ENCODE data around the gene PRLHR.
A peak's percentile ranks its signal among the peaks of the same experiment; 100 is the strongest.

Gene PRLHR

DNA sequence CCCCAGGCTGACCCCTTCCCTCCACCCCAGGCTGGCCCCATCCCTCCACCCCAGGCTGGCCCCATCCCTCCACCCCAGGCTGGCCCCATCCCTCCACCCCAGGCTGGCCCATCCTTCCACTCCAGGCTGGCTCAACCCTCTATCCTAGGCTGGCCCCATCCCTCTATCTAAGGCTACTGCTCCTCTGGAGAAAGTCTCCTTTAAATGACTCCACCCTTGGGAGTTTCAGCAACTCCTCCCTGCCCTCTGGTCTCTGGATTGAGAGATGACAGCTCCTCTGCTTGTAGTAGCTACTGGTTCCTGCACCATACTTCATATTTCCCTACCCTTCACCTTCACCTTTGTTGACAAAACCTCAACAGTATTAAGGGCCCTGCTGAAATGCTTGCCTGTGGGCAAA lies 8.5 kb downstream of the PRLHR start:
- no peak for DNase-seq

GRCh38 chr10:118585794-118586193 lies 9.7 kb downstream of the PRLHR start:
- no peak for DNase-seq

GRCh38 chr10:118585234-118585633 lies 10.2 kb downstream of the PRLHR start:
- no peak for DNase-seq

- no peak for DNase-seq
Observed at GRCh38 chr10:118584181-118584954, 11.1 kb downstream of the PRLHR start.

- DNase-seq: no peak
Observed at GRCh38 chr10:118583611-118584010, 11.8 kb downstream of the PRLHR start.

DNA sequence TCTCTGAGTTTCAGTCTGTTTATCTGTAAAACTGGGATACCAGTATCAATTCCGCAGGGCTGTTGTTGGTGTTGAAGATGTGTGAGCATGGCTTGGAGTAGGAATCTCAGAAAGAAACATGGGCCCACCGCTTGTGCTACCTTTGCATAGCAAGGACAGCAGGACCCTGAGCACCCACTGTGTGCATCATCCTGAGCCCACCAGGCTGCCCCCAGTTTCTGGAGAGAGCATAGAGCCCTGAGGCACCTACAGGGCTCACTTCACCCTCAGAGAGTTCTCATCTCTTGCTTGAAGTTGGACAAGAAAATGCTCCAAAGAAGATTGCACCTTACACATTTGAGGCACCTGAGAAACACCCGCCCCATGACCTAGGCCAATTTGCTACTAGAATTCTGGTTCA lies 12.9 kb downstream of the PRLHR start:
- DNase-seq: no peak

- DNase-seq: no peak
Observed at GRCh38 chr10:118581340-118581739, 14.1 kb downstream of the PRLHR start.

- no peak for DNase-seq
Observed at GRCh38 chr10:118580702-118581101, 14.7 kb downstream of the PRLHR start.

- DNase-seq: no peak
Observed at GRCh38 chr10:118573512-118573911, 21.9 kb downstream of the PRLHR start.

DNA sequence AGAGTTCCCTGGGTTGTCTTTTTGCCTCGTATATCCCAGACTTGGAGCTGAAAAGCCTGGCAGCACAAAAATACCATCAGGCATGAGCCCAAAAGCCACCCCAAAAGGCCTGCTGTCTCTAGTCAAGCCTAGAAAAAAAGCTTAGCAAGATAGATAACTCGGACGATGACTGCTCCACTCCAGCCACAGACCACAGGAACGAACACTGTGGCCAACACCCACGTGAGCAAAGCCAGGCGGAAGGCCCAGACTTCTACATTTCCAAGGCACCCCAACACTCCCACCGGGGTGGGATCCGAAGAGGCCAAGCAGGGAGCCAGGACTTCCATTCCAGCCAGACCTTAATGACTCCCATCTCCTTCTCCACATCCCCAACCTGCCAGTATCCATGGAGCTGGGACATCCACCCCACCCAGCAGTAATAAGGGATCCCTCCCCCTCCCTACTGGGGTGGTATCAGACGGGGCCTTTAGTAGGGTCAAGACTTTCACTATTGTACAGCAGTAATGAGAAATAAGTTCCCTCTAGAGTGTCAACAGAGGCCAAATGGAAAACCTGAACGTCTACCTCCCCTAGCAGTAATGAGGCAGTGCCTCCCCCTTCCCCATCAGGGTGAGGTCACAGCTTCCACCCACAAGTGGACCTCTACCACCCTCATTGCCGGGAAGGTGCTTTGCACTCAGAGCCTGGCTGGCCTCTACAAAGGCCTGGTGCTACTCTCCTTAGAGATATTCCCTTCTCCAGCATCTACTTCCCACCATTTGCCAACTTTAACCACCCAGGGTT lies 23.0 kb downstream of the PRLHR start:
- DNase-seq: no peak

DNA sequence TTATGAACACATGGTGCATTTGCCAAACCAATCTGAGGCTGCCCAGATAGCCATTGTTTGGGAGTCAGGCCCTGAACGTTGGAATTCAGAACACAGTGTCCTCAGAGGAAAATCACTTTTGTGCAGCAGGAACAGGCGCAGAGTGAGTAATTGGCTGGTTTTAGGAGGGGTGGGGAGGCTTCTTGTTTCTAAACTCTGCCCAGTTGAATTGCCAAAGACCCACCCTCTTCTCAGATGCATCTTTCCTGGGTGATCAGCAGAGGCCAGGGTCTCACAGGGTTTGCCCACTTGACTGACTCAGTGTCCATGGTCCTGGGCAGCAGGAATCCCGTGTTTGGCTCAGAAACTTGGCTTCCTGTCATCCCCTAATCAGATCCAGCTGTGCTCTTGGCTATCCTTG lies 24.3 kb downstream of the PRLHR start:
- DNase-seq: no peak

GRCh38 chr10:118570591-118570990 lies 24.9 kb downstream of the PRLHR start:
- no peak for DNase-seq

- DNase-seq: no peak
Observed at GRCh38 chr10:118569882-118570252, 25.6 kb downstream of the PRLHR start.

DNA sequence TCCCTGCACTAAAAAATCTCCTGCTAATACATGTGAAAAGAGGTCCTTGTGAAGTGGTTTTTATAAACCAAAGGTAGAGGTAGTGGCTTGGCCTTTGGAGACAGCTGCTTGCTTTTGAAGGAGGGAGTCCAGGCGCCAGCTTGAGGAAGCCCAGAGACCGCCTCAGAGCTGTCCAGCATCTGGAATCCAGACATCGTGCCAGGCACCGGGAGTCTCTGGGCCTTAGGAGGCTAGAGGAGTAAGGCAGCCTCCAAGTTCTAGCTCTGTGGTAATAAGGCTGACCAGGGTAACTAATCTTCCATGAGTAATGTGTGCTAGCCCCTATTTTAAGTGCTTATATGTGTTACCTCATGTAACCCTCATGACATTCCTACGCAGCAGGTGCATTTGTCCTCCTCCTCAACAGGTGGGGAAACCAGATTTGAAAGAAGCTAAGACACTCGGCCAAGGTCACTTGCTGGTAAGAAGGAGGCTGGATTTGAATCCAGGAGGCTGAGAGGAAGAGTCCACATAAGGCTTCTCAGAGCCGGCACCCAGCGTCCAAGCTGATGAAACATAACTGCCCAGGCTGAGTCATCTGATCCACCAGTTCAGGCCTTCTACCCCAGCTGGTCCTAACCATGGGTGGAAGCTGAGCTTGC lies 26.1 kb downstream of the PRLHR start:
- no peak for DNase-seq

- peak; percentile 2 for DNase-seq
Observed at GRCh38 chr10:118568327-118568848, 27.1 kb downstream of the PRLHR start.

GRCh38 chr10:118567701-118568248 lies 27.7 kb downstream of the PRLHR start:
- DNase-seq: no peak

- DNase-seq: no peak
Observed at GRCh38 chr10:118566911-118567310, 28.5 kb downstream of the PRLHR start.

DNA sequence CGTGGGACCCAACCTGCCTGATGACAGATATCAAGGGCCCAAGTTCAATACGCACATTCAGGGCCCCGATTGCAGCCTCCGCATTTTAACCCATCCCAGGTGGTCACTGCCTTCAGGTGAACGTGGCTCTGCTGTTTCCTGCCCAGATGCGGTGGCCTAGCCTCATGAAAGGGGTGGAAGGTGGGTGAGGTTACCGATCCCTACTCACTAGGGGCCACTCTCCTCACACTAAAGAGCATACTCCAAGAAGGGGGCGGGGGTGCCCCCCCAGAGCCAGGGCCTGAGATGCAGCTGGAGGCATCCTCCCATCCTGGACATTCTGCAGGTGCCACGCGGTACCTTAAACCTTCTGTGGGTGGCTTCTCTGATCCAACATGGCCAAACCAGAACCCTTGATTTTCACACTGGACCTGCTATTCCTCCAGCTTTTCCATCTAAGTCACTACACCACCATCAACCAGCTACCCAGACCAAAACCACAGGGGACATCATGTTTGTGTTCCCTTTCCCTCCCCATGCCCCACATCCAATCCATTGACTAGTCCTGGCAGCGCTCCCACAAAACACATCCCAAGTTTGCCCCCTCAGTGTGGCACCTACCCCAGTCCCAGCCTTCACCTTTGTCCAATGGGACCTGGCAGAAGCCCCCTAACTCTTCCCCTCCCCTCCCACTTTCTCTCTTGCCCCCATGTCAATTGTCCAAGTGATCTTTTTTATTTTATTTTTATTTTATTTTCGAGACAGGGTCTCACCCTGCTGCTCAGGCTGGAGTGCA lies 30.0 kb downstream of the PRLHR start:
- DNase-seq: no peak

DNA sequence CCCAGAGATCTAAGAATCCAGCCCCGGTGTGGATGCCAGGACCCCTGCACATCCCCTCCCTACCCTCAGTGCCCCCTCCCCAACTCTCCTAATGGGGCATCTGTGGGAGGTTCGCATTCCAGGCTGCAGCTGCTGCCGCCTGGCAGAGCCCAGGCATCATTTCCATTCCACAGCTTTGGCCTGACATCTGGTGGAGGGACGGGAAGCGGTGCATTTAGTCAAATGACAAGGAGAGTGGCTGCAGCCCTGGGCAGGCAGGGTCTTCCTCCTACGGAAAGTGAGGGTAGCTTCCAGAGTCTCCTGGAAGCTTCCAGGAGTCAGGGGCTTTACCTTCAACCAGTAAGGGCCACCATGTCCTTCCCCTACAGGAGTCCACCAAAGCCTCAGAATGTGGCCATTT lies 30.8 kb downstream of the PRLHR start:
- peak; percentile 1 for DNase-seq

- DNase-seq: no peak
Observed at GRCh38 chr10:118564114-118564513, 31.3 kb downstream of the PRLHR start.

DNA sequence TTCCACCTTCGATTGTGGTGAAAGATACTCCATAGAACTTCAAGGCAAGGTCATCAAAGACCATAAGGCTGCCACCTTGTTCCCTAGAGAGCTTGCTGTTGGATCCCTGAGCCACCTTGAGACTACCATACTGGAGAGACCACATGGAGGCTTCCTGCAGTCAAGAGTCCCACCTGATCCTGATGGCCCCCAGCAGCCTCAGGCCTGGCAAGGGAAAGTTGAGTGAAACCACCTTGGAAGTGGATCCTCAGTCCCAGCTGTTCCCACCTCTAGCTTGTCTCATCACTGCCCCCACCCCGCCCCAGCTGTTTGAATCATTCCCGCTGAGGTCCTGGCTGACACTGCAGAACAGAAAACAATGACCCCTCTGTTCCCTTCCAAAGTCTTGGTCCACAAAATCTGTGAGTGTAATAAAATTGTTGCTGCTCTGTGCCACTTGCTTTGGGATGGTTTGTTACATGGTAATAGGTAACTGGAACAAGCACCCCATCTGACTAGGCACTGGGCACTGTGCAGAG lies 32.0 kb downstream of the PRLHR start:
- DNase-seq: no peak

- no peak for DNase-seq
Observed at GRCh38 chr10:118562851-118563250, 32.6 kb downstream of the PRLHR start.
